ENCODE results near the gene CHIC1. TPM values are rescaled to one million over a fixed set of nuclear protein-coding genes. Genes with fewer than 3 reads are reported as not detected.
"Not testable (repeated sequence)": the region's sequence is repeated elsewhere in the genome, so short reads cannot be mapped to it uniquely, and the experiment has no call there.

Gene CHIC1
- total RNA-seq, 2 donors from 2014 or later, result 6.1 to 8.5 TPM

DNA sequence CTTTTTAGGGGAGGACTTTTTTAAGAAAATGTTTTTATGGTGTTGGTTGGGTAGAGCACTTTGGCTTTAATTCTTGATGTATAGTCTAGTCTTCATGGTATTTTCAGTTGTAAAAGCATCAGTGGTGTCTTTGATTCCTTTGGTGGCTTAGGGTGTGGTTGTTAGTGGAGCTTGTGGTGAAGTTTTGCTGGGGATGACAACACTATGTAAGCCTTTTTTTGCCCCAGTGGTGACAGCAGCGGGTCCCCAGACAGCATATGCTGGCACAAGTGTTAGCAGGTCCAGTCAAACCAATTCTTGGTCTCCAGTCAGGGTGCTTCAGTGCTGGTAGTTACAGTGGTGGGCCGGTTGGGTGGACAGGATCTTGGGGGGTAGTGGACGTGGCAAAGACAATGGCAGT is 52.0 kb downstream of the CHIC1 start:
- Histone ChIP-seq H3K9me3 (no peaks in the 10 kb centered on the region), H3K9ac (ENCODE audit: low read depth in 2 of 2, low read length in 2 of 2) (no peak overlapping the region), H3K27me3 (no peaks in the 10 kb centered on the region), H3K4me1 (no peaks in the 10 kb centered on the region), H3K36me3 (no peaks in the 10 kb centered on the region), H3K27ac (no peak overlapping the region), H3K4me3 (no peak overlapping the region)
- TF ChIP-seq, protein P1, sequence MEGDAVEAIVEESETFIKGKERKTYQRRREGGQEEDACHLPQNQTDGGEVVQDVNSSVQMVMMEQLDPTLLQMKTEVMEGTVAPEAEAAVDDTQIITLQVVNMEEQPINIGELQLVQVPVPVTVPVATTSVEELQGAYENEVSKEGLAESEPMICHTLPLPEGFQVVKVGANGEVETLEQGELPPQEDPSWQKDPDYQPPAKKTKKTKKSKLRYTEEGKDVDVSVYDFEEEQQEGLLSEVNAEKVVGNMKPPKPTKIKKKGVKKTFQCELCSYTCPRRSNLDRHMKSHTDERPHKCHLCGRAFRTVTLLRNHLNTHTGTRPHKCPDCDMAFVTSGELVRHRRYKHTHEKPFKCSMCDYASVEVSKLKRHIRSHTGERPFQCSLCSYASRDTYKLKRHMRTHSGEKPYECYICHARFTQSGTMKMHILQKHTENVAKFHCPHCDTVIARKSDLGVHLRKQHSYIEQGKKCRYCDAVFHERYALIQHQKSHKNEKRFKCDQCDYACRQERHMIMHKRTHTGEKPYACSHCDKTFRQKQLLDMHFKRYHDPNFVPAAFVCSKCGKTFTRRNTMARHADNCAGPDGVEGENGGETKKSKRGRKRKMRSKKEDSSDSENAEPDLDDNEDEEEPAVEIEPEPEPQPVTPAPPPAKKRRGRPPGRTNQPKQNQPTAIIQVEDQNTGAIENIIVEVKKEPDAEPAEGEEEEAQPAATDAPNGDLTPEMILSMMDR (IDR thresholded peaks at IDR 0.05), result no peak
- intact Hi-C loops (cut with DNase I), result no loop called here
- no peak for DNase-seq

DNA sequence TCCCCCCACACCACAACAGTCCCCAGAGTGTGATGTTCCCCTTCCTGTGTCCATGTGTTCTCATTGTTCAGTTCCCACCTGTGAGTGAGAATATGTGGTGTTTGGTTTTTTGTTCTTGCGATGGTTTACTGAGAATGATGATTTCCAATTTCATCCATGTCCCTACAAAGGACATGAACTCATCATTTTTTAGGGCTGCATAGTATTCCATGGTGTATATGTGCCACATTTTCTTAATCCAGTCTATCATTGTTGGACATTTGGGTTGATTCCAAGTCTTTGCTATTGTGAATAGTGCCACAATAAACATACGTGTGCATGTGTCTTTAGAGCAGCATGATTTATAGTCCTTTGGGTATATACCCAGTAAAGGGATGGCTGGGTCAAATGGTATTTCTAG is 78.7 kb downstream of the CHIC1 start:
- H3K27ac ChIP-seq; H3K4me1 ChIP-seq; H3K36me3 ChIP-seq; H3K9me3 ChIP-seq; H3K27me3 ChIP-seq; intact Hi-C loops (cut with DNase I); DNase-seq; H3K4me3 ChIP-seq; H3K9ac ChIP-seq (ENCODE audit: low read depth in 2 of 2, low read length in 2 of 2): not testable (repeated sequence)

GRCh38 chrX:73647212-73647611 is 84.2 kb downstream of the CHIC1 start:
- Histone ChIP-seq H3K9me3 (no peaks in the 10 kb centered on the region), H3K9ac (ENCODE audit: low read depth in 2 of 2, low read length in 2 of 2) (no peak overlapping the region), H3K27ac (no peak overlapping the region), H3K36me3 (no peaks in the 10 kb centered on the region), H3K4me3 (no peak overlapping the region), H3K27me3 (no peaks in the 10 kb centered on the region), H3K4me1 (no peaks in the 10 kb centered on the region)
- no peak for DNase-seq
- intact Hi-C loops (cut with DNase I), result no loop called here
- TF ChIP-seq, protein P1 (IDR thresholded peaks at IDR 0.05), result no peak

DNA sequence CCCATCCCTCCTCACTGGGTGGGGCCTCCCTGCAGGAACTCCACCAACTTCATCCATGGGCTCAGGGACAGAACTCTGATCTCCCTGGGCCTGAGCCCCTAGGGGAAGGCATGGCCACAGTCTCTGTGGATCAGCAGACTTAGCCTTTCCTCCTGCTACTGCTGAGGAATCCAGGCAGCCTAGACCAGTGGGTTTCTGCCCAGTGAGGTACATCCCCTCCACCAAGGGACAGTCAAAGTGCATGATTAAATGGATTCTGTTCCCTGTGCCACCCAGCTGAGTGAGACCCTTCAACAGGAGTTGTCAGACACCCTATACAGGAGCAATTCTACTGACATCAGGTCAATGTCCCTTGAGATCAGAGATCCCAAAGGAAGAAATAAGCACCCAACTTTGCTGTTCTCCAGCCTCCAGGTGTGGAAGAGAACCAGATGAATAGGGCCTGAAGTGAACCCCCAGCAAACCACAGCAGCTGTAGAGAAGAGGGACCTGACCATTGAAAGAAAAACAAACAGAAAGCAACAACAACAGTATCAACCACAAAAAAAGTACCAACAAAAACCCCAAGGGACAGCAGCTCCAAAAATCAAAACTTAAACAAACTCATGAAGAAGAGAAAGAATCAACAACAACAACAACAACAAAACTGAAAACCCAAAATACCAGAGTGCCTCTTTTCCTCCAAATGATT is 84.8 kb downstream of the CHIC1 start:
- Histone ChIP-seq H3K4me3 (no peak overlapping the region), H3K27me3 (no peaks in the 10 kb centered on the region), H3K9me3 (no peaks in the 10 kb centered on the region), H3K36me3 (no peaks in the 10 kb centered on the region), H3K27ac (no peak overlapping the region), H3K9ac (ENCODE audit: low read depth in 2 of 2, low read length in 2 of 2) (no peak overlapping the region), H3K4me1 (no peaks in the 10 kb centered on the region)
- intact Hi-C loops (cut with DNase I), result no loop called here
- no peak for DNase-seq
- TF ChIP-seq, protein P1 (IDR thresholded peaks at IDR 0.05), result no peak

GRCh38 chrX:73661322-73661721 is 98.3 kb downstream of the CHIC1 start:
- H3K27me3 ChIP-seq; H3K9ac ChIP-seq (ENCODE audit: low read depth in 2 of 2, low read length in 2 of 2); H3K27ac ChIP-seq; H3K9me3 ChIP-seq; intact Hi-C loops (cut with DNase I); H3K4me1 ChIP-seq; H3K36me3 ChIP-seq; DNase-seq; H3K4me3 ChIP-seq: not testable (repeated sequence)

GRCh38 chrX:73668779-73669178 is 105.8 kb downstream of the CHIC1 start:
- Histone ChIP-seq H3K9ac (ENCODE audit: low read depth in 2 of 2, low read length in 2 of 2) (no peak overlapping the region), H3K9me3 (no peaks in the 10 kb centered on the region), H3K4me3 (no peak overlapping the region), H3K27me3 (no peaks in the 10 kb centered on the region), H3K27ac (no peak overlapping the region), H3K36me3 (no peaks in the 10 kb centered on the region), H3K4me1 (no peaks in the 10 kb centered on the region)
- intact Hi-C loops (cut with DNase I), result no loop called here
- TF ChIP-seq, protein P1 (IDR thresholded peaks at IDR 0.05), result no peak
- no peak for DNase-seq
